ENCODE measurements around the gene CCDC61. TPM values are rescaled to one million over a fixed set of nuclear protein-coding genes. Genes with fewer than 3 reads are reported as not detected.

Gene CCDC61
- total RNA-seq = 12.9 and 14.3 TPM in 2 replicates

GRCh38 chr19:45994998-45995714 lies at the start of gene CCDC61:
Gene CCDC61, plus strand, starts transcription at chr19:45995467. Its CDS starts 7,552 bp downstream, at chr19:46003019.

GRCh38 chr19:45973553-45974338 lies 21.5 kb upstream of the CCDC61 start, which contains the start of gene NOVA2:
Gene NOVA2, minus strand, starts transcription at chr19:45973865. Its CDS starts 514 bp downstream, at chr19:45973351.

GRCh38 chr19:46022431-46023310 lies 27.4 kb downstream of the CCDC61 start, which contains the start of gene PGLYRP1:
Gene PGLYRP1, minus strand, starts transcription at chr19:46023053. Its CDS starts 32 bp downstream, at chr19:46023021.

GRCh38 chr19:46040952-46041500 lies 45.8 kb downstream of the CCDC61 start, which contains the start of gene IGFL4:
Gene IGFL4, minus strand, starts transcription at chr19:46041002. Its CDS starts 40 bp downstream, at chr19:46040962.

Other genes starting within 250 kb of the CCDC61 start
- 12.6 and 15.3 TPM in 2 replicates for gene SIX5, start 226.2 kb upstream of the CCDC61 start, total RNA-seq
- 16.0 and 17.1 TPM in 2 replicates for gene DMPK, start 213.0 kb upstream of the CCDC61 start, total RNA-seq
- 24.2 and 28.2 TPM in 2 replicates for gene DMWD, start 202.6 kb upstream of the CCDC61 start, total RNA-seq
- gene RSPH6A, start 180.2 kb upstream of the CCDC61 start, total RNA-seq = not detected in 2 replicates
- gene SYMPK, start 132.3 kb upstream of the CCDC61 start, total RNA-seq = 29.6 and 31.4 TPM in 2 replicates
- under 0.01 TPM in 1 of 2 replicates, not detected in the other for gene FOXA3, start 131.1 kb upstream of the CCDC61 start, total RNA-seq
- 23.4 and 24.4 TPM in 2 replicates for gene IRF2BP1, start 109.3 kb upstream of the CCDC61 start, total RNA-seq
- gene MYPOP, start 92.9 kb upstream of the CCDC61 start, total RNA-seq = 2.7 and 2.9 TPM in 2 replicates
- gene NANOS2, start 80.7 kb upstream of the CCDC61 start, total RNA-seq = not detected in 2 replicates
- under 0.01 TPM in 1 of 2 replicates, not detected in the other for gene NOVA2, start 21.6 kb upstream of the CCDC61 start, total RNA-seq
- not detected in 2 replicates for gene PGLYRP1, start 27.6 kb downstream of the CCDC61 start, total RNA-seq
- gene IGFL4, start 45.5 kb downstream of the CCDC61 start, total RNA-seq = not detected in 2 replicates
- gene IGFL3, start 129.2 kb downstream of the CCDC61 start, total RNA-seq = not detected in 2 replicates
- not detected in 2 replicates for gene IGFL2, start 152.8 kb downstream of the CCDC61 start, total RNA-seq
- not detected in 2 replicates for gene IGFL1, start 234.3 kb downstream of the CCDC61 start, total RNA-seq